CD4-positive, alpha-beta T cell treated with Interleukin-1 beta for 1 hour (primary cell): ENCODE measurements around the gene GLIS2.

ENCODE experiments used
- DNase-seq, 2 donors: peaks; one replicate each; pipeline ENCODE4 v3.0.0-alpha.2; 2020 to 2022

The GLIS2 gene

DNA sequence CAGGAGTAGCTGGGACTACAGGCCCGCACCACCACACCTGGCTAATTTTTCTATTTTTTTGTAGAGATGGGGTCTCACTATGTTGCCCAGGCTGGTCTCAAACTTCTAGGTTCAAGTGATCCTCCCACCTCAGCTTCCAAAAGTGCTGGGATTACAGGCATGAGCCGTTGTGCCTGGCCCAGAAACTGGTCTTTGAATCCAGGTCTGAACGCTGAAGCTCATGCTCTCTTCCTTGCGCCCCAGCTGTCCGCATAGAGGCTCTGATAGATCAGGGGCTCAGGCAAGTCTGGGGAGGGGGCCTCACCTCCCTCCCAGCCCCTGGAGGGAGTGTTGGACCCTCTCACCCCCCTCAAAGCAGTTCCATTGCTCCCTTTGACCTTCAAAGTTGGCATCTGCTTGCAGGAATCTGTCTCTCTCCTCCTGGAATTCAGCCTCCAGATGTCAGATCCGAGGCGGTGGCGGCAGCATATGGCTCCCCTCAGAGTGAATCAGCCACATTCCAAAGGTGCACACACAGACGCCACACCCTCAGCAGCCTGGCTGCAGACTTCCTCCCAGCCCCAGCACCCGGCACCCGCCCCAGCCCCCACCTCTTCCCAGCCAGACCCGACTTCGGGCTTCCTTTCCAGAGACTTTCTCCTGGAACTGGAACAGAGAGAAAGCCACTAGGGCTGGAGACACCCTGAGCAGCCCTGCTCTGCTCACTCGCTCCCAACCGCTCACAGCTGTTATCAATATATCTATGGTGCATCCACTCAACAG lies 16.9 kb upstream of the GLIS2 start:
- no peak for DNase-seq

DNA sequence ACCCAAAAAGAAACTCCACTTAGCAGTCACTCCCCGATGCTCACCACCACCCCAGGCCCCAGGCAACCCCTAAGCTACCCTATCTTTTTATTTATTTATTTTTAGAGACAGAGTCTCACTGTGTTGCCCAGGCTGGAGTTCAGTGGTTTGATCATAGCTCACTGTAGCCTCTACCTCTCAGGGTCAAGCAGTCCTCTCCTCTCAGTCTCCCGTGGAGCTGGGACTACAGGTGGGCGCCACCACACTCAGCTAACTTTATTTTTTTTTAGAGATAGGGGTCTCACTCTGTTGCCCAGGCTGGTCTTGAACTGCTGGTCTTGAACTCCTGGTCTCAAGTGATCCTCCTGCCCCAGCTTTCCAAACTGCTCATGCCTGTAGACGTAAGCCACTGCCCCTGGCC lies 14.7 kb upstream of the GLIS2 start:
- no peak for DNase-seq

DNA sequence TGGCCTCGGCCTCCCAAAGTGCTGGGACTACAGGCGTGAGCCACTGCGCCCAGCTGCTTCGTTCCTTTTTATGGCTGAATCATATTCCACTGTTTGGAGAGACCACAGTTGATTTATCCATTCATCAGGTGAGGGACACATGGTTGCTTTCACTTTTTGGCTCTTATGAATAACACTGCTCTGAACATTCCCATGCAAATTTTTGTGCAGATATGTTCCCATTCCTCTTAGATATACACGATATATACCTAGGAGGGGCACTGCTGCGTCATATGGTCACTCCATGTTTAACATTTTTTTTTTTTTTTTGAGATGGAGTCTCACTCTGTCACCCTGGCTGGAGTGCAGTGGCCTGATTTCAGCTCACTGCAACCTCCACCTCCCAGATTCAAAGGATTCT lies 13.9 kb upstream of the GLIS2 start:
- no peak for DNase-seq

DNA sequence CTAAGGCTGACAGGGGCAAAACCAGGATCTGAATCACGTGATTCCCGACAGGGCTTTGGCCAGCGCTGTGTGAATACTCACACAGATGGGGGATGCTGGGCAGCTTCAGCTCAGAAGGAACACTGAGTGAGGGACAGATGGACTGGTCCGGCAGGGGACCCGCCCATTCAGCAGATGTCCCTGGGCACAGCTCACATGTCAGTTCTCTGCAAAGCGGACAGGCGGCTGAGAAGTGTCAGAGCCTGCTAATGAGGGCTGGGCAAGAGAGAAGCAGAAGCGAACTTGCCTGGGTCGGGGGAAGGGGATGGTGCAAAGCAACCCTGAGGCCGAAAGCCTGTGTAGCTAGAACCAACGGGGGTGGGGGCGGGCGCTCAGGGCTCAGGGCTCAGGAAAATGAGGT lies 11.9 kb upstream of the GLIS2 start:
- no peak for DNase-seq

DNA sequence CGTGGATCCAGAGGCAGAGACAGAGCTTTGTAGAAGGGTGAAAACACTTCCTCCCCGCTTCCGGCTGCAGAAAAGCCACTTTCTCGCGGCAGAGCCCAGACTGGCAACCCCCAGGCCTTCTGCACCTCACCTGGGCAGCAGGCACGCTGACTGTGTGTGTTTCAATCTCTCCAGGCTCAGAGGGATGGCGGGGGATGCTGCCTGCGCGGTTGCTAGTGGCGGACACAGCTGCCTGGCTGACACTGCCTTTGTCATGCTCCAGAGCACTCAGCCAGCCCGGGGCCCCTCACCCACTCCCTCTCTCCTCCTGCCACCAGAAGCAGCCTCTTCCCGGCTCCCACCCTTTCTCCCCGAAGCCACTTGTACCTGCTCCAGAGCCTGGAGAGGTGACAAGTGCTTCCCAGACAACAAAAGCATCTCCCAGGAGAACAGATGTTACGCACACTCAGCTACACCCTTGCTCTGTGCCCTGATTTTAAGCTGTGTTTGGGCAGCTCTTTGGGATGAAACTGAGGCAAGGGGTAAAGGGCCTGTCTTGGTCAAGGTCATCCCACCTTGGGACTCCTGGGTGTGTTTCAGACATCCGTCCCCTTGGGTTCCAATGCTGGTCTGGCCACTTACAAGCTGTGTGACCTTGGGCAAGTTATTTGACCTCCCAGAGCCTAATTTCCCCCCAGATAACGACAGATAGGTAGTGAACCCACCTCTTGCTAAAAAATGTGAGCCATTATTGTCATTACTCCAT lies 9.2 kb upstream of the GLIS2 start:
- peak; percentile 50 to 63 for DNase-seq

DNA sequence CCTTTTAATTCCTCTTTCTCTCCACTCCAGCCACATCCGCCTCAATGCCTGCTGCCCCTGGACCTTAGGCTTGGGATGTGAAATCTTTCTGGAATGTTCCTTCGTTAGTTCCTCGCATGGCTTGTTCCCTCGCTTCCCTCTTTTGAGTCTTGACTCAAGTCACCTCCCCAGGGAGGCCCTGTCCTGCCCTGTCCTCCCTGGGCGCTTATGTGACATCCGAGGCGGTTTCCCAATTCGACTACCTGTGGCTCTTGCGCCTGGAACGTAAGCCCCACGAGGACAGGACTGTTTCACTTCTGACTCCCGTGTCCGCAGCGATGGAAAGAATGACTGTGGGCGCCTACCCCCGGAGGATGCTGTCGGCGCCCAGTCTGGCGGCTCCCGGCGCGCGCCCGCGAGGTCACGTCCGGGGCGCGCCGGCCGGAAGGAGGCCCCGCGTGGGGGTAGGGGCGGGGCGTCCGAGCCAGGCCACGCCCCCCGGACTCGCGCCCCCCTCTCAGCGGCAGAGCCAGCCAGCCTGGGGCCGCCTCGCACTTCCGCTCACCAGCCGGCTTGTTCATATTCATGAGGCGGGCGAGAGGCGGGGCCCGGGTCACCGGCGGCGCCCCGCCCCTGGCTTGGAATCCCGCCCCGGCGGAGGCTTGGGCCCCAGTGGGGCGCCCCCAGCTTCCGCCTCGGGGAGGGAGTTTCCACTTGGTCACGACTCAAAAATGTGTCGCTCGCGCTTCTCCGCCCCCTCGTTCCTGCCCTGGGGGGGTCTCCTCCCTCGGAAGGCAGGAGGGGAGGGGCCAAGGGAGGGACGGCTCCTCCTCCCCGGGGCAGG lies 8.4 kb upstream of the GLIS2 start:
- DNase-seq: peak; percentile 98 to 99

DNA sequence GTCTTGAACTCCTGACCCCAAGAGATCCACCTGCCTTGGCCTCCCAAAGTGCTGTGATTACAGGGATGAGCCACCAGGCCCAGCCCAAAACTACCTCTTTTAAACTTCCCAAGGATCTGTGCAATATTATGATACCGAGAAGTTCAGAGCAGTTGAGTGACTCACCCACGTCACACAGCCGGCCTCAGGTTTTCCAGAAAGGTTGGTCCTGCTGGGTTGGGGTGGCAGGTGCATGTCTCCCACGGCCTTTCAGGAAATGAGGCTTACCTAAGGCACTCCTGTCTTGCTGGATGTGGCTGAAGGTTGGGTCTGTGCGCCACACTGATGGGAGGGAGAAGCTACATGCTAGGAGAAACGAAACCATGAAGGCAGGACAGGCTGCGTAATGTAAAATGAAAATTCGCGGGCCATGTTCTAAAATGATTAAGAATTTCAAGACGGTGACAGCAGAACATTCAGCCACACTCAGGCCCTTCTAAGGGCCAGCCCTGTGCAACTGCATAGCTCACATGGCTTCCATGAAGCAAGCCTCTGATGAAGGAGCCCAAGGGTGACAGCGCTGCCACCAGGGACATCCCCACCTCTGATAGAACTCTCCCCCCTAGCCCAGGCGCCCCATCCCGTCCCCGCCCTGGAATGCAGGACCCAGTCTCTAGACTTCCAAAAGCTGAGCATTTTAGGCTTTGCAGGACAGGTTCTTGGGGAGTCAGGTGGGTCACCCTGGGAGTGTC lies 6.6 kb upstream of the GLIS2 start:
- no peak for DNase-seq

DNA sequence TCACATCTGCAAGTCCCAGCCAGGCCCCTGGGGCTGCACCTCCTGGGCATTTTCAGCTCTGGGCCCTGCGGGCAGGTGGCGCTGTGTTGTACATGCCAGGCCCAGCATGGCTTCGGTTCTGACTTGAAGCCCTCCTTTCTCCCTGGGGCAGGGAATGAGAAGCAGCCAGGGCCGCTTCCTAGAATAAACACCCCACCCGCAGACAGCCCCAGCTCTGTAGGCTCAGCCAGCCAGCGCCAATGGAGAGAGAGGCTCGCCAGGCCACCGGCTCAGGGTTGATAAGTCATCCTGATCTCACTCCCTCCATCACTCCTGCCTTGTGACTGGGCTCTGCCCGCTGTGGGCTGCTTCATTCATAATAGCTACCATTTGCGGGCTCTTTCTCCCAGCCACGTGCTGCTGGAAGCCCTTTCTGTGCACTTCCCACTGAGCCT lies 6.0 kb upstream of the GLIS2 start:
- DNase-seq: peak; percentile 66 to 67

DNA sequence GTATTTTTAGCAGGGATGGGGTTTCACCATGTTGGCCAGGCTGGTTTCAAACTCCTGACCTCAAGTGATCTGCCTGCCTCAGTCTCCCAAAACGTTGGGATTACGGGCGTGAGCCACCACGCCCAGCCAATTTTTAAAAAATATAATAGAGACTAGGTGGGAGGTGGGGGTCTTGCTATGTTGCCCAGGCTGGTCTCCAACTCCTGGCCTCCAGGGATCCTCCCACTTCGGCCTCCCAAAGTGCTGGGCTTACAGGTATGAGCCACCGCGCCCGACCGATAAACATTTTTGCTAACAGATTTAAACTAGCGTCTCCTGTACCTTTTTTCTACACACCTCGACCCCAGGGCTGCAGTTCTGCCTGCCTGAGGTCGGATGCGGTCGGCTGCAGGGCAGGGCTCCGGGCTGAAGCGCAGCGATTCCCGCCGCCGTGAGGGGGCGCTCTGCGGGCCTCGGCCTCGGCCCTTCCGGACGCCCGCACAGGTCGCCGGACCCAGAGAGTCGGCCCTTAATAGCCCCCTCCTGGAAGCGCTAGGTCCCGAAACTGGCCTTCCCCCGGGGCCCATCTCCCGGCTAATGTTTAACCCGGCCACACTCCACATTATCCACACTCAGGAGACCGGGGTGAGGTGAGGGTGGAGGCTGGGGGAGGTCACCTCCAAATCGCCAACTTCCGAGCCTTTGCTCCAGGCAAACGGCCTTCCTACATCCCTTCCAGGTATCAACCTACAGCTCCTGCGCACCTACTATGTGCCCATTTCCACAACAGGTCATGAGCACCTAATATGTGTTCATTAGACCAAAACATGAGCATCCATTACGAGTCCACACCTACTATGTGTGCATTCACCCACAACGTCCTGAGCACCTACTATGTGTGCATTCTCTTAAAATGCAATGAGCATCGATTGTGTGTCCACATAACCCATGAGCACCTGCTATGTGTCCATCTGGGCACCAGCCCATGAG lies 2.0 kb upstream of the GLIS2 start:
- DNase-seq: no peak

DNA sequence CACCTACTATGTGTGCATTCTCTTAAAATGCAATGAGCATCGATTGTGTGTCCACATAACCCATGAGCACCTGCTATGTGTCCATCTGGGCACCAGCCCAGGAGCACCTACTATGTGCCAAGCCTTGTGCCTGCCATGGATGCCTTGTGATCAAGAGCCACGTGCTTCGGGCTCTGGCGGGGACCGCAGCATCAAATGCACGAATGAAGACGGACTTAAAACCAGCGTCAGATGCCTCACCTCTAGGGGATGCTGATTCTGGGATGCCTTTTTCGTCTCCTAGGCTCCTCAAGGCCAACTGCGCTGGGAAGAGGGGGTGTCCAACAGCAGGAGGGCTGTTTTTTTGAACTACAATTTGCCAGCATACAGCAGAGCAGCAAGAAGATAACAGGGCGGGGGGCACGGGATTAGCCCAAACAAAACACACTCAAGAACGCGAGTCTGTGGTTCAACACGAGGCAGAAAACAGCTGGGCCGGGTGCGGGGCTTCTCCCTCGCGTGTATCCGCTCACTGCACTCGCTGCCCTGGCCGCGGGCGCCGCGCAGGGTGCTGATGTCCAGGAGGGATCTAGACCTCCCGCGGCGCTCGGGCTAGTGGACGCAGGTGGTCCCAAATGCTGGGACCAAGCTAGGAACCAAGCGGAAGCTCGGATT lies 1.2 kb upstream of the GLIS2 start:
- DNase-seq: peak in 1 of 2 donors; percentile 26

DNA sequence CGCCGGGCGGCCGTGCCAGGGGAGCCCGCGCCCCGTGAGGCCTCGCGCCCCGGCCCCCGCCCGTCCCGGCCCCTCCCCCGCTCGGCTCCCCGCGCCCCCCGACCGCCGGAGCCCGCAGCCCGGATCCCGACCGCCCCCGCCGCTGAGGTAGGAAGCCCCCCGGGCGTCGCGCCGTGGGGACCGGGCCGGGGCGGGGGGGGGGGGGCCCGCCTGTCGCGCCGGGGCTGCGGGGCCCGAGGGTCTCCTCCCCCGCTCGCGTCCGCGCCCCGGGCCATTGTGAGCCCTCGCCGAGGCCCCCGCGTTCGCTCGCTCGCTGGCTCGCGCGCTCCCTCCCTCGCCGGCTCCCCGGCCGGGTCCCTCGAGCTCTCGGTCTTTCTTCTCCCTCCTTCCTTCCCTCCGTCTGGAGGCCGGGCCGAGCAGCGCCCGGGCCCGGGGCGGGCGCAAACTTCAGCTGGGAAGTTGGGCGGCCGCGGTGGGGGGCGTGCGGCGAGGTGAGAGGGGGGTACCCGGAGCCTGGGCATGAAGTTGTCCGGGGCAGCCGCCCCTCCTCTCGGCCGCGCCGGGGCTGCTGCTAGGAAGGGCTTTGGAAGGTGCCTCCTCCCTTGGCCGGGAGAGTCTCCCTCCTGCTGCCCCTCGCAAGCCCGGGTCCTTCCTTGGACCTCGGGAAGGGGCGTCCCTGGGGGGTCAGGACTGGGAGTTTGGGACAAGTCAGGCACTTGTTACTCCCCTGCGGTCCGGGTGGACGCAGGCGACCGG lies 419 bp downstream of the GLIS2 start:
- DNase-seq: no peak

DNA sequence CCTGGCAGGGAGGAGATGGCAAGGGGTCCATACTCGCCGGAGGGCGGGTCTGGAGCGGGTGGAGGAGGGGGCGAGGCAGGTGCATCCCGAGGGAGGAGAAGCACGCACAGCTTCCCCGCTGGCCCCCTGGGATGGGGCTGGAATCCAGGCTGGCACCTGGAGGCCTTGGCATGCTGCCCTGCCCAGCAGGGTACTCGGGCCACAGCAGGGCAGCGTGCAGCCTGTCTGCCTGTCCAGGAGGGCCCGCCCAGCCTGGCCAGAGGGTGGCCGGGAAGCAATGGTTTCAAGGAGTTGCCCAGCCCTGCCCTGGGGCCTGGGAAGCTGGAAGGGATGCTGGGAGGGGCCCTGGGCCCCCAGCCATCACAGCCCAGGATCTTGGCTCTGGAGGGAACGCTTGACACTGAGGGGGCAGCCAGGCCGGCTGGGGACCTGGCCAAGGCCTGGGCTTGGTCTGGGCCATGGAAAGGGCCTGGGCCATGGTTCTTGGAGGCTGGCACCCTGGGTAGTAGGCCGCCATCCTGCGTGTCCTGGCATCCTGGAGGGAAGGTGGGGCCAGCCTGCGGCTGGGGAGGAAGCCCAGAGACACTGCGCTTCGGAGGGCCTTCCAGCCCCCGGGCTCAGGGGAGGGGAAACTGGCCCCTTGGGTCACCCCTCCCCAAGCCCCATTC lies 1.1 kb downstream of the GLIS2 start:
- DNase-seq: no peak

DNA sequence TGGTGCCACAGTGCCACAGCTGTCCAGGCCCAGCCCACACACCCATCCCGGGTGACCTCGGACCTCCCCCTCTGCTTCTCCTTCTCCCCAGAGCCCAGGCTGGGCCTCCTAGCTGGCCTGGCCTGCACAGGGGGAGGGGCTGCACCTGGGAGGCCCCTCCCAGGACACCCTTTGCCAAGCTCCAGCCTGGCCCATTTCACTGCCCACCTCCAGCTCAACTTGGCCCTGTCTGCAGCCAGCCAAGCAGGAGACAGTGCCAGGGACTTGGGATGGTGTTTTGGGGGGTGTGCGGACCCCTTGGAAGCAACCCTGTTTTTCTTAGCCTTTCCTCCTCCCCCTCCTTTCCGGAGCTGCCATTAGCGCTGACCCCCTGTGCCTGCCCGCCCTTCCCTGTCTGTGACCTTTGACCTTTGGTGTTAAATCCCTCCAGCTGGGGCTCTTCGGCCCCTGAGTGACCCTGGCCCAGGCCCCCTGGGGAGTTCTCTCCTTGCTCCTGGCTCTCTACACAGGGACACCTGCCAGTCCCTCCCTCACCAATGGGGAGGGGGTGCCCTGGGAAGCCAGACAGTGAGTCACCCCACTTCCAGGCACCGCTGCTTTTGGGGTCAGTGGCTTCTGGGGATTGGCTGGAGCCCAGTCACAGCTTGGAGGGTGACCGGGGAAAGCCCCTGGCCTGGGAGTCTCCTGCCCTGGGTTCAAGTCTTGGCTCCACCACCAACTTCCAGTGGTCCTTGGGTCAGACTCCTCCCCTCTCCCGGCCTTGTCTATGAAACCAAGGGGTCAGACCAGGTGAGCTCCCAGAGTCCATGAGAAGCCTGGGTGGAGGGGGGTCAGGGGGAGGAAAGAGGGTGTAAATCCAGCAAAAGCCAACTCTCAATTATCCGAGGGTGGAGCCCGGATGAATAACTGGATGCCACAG lies 1.9 kb downstream of the GLIS2 start:
- DNase-seq: no peak

DNA sequence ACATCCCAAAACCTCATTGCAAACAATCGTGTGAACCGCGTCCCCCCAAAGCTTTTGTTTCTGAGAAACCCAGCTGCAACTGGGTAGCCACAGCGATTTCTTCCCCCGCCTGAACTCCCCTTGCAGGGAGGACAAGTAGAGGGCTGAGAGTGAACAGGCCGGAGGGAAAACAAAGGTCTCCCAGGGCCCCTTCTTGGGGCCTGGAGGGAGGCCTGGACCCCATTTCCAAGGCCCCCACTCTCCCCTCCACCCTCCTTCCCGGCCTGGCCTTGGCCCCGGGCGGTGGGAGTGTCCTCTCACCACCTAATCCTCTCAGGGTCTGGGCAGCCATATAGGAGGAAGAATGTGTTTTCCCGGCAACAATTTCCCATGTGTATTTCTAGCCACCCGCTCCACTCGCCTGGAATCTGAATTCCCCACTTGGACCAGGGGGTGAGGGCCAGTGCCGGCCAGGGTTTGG lies 2.6 kb downstream of the GLIS2 start:
- no peak for DNase-seq

DNA sequence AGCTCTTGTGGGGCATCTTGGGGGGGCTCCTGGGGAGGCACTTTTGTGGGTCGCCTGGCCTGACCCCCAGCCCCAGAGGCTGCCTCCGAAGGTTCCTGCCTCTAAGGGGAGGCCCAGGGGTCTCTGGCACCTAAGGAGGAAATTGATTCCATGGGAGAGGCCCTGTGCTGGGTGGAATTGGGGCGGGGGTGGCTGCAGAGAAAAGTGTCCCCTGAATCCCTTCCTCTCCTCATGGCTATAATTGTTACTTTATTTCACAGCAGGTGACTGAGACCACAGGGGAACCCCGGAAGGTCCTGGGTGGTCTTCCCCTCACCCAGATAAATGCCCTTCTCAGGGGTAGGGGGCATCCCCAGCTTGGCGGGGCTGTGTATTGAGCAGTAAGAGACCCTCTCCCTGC lies 3.1 kb downstream of the GLIS2 start:
- DNase-seq: no peak

DNA sequence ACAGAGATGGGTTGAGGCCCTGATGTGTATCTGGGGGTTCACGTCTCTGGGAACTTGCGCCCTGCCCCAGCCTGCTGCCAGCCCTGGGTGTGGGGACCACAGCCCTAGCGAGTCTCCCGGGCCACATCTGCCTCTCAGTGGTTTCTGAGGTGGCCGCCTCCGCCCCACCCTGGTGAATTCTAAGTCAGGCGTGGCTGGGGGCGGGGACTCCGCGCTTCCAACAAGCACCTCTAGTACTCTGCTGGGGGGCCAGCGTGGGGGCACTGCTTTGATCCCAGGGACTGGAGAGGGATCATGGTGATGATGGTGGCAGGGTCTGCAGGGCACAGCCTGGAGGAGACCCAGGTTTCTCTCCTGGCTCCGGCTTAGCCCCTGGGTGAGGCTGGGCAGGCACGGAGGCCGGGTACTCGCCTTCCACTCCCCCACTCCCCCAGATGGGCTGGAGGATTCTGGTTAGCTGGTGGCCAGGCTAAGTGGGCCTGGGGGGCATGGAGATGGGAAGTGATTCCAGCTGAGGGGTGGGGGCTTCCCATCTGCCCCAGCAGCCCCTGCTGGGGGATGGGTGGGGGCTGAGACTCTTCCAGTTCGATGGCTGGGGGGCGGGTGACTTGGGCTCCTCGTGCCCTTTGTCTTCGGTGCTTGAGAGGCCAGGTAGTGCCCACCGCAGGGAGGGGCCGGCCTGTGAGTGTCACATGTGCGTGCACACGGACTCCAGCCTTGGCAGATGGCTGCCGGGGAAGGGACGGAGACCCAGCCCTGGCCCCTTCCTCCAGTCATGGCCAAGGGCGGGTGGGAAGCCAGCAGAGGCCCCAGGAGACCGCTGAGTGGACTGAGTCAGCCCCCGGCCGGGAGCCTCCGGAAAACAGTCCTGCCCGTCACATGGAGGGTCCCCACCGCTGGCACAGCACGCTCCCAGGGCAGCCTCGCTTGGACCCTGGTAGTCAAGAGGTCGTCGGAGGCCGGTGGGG lies 3.9 kb downstream of the GLIS2 start:
- peak; percentile 61 to 68 for DNase-seq

DNA sequence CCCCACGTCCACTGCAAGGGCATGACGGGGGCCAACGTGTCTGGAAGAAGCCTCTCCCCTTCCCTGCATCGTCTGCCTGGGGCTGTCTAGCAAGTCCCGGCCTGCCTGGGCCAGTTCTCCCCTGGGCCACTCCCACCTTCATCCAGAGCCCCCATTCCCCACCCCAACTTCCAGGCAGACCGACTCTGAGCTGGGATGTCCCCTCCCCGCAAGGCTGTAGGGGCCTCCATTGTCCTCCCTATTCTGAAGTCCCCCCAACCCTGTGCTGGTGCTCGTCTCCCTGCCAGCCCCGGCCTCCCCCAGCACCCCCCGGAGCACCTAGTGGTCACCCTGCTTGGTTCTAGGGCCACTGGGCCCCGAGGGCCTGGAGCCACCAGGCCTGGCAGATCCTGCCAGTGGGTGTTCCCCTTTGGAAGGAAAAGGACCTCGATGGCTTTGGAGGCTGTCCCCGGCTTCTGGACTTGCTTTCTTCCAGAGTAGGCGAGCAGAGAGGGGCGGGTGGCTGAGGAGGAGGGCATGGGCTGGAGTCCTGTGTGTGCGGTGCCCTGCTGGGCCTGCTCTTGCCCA lies 4.8 kb downstream of the GLIS2 start:
- DNase-seq: no peak
